Liver (tissue), 9 donors: ENCODE data around the gene HIPK2. TPM values are rescaled to one million over a fixed set of nuclear protein-coding genes. Genes with fewer than 3 reads are reported as not detected.

Experiments used
- DNase-seq: peaks from one replicate; pipeline ENCODE4 v3.0.0-alpha.2; 2017; ENCODE audit warnings: low spot score
- H3K27ac ChIP-seq, 2 donors: one replicate each; pipeline ENCODE4 v1.7.0; 2013; ENCODE audit warnings: inconsistent platforms in 2 of 2, low read length in 2 of 2, control low read depth in 1 of 2, low read depth in 1 of 2, mild to moderate bottlenecking in 1 of 2
- H3K27me3 ChIP-seq, 4 donors: one replicate each; pipeline versions ENCODE4 v1.6.1 to v1.7.0; 2013; ENCODE audit warnings: low read length in 3 of 4, inconsistent platforms in 1 of 4, mild to moderate bottlenecking in 1 of 4, moderate library complexity in 1 of 4; ENCODE audit not compliant: control insufficient read depth in 4 of 4, insufficient read depth in 4 of 4
- H3K36me3 ChIP-seq, 4 donors: one replicate each; pipeline versions ENCODE4 v1.6.1 to v1.7.0; 2013; ENCODE audit warnings: low read length in 3 of 4, mild to moderate bottlenecking in 3 of 4, low read depth in 1 of 4, moderate library complexity in 1 of 4; ENCODE audit not compliant: control insufficient read depth in 4 of 4, insufficient read depth in 3 of 4
- H3K4me1 ChIP-seq, 4 donors: one replicate each; pipeline versions ENCODE4 v1.6.1 to v1.7.0; 2013; ENCODE audit warnings: low read length in 3 of 4, mild to moderate bottlenecking in 3 of 4, moderate library complexity in 1 of 4; ENCODE audit not compliant: control insufficient read depth in 4 of 4, insufficient read depth in 4 of 4
- H3K4me3 ChIP-seq, 3 donors: one replicate each; pipeline versions ENCODE4 v1.6.1 to v1.7.0; 2013; ENCODE audit warnings: low read length in 3 of 3, control low read depth in 1 of 3, low read depth in 1 of 3, mild to moderate bottlenecking in 1 of 3
- H3K9ac ChIP-seq, 2 donors: one replicate each; pipeline ENCODE4 v1.7.0; 2013; ENCODE audit warnings: low read length in 2 of 2, mild to moderate bottlenecking in 2 of 2, moderate library complexity in 2 of 2, control low read depth in 1 of 2, low read depth in 1 of 2
- H3K9me3 ChIP-seq, 4 donors: one replicate each; pipeline versions ENCODE4 v1.6.1 to v1.7.0; 2013; ENCODE audit warnings: low read length in 3 of 4; ENCODE audit not compliant: control insufficient read depth in 4 of 4
- FOXA1 ChIP-seq: IDR thresholded peaks from 2 replicates; pipeline ENCODE4 v1.6.1; 2016; ENCODE audit warnings: antibody characterized with exemption
- GABPA ChIP-seq, 2 donors: IDR thresholded peaks in 1 of 2; conservative IDR thresholded peaks in 1 of 2; 2 replicates each; pipeline ENCODE4 v1.6.1; 2016; ENCODE audit warnings: antibody characterized with exemption in 2 of 2, mild to moderate bottlenecking in 1 of 2, moderate library complexity in 1 of 2
- HNF4A ChIP-seq, 2 donors: conservative IDR thresholded peaks; 2 replicates each; pipeline ENCODE4 v1.6.1; 2016; ENCODE audit warnings: antibody characterized with exemption in 2 of 2, mild to moderate bottlenecking in 2 of 2
- HNF4G ChIP-seq: IDR thresholded peaks from 2 replicates; pipeline ENCODE4 v1.6.1; 2016; ENCODE audit warnings: antibody characterized with exemption
- JUND ChIP-seq, 2 donors: IDR thresholded peaks; 2 replicates each; pipeline ENCODE4 v1.6.1; 2016; ENCODE audit warnings: antibody characterized with exemption in 2 of 2
- NR2F2 ChIP-seq: IDR thresholded peaks from 2 replicates; pipeline ENCODE4 v1.6.1; 2016; ENCODE audit warnings: antibody characterized with exemption
- RAD21 ChIP-seq, 2 donors: IDR thresholded peaks; 2 replicates each; pipeline ENCODE4 v1.6.1; 2016; ENCODE audit warnings: antibody characterized with exemption in 2 of 2, mild to moderate bottlenecking in 2 of 2
- RXRA ChIP-seq, 2 donors: IDR thresholded peaks; 2 replicates each; pipeline ENCODE4 v1.6.1; 2017 to 2018; ENCODE audit warnings: antibody characterized with exemption in 2 of 2, mild to moderate bottlenecking in 1 of 2
- SP1 ChIP-seq: IDR thresholded peaks from 2 replicates; pipeline ENCODE4 v1.6.1; 2018; ENCODE audit warnings: antibody characterized with exemption, mild to moderate bottlenecking
- TAF1 ChIP-seq: conservative IDR thresholded peaks from 2 replicates; pipeline ENCODE4 v1.6.1; 2016; ENCODE audit warnings: antibody characterized with exemption, mild to moderate bottlenecking
- YY1 ChIP-seq: IDR thresholded peaks from 2 replicates; pipeline ENCODE4 v1.6.1; 2016; ENCODE audit warnings: antibody characterized with exemption, mild to moderate bottlenecking
- WGBS: extraction: QIAGEN DNeasy Blood & Tissue Kit; methylation state at CpG from one replicate; pipeline ENCODE4 v1.1.7; 2013; 5-methylcytosine and 5-hydroxymethylcytosine counted together
- polyA plus RNA-seq, 2 donors: library from polyadenylated mRNA; stranded (reverse) in 1 of 2; unstranded in 1 of 2; fragments of 200-250 nt in 1 of 2; fragments of >200 nt in 1 of 2; fragmentation: Nextera tagmentation in 1 of 2; extraction: Ambion mirVana in 1 of 2; gene quantifications; one replicate each; pipeline versions ENCODE4 v1.2.1 to v1.2.3, GENCODE V29; 2013 to 2015
- total RNA-seq, 2 donors: library from RNA; depleted of rRNA; stranded (reverse); fragments of >200 nt; gene quantifications; one replicate each; pipeline ENCODE4 v1.2.3, GENCODE V29; 2014
- TF ChIP-seq, protein P1 (sequence below): fragments of 150-350 bp; IDR thresholded peaks from 2 replicates; pipeline ENCODE4 v1.5.1; 2017; ENCODE audit warnings: improper control_type of control experiment, low read depth, low read length; ENCODE audit not compliant: missing input control
- TF ChIP-seq, protein P2 (sequence below): IDR thresholded peaks from 2 replicates; pipeline ENCODE4 v1.6.1; 2016; ENCODE audit warnings: antibody characterized with exemption
- TF ChIP-seq, protein P3 (sequence below): IDR thresholded peaks from 2 replicates; pipeline ENCODE4 v1.6.1; 2016; ENCODE audit warnings: antibody characterized with exemption
- TF ChIP-seq, protein P4 (sequence below): IDR thresholded peaks from 2 replicates; pipeline ENCODE4 v1.6.1; 2016; ENCODE audit warnings: antibody characterized with exemption
- TF ChIP-seq, protein P5 (sequence below): IDR thresholded peaks from 2 replicates; pipeline ENCODE4 v1.6.1; 2016; ENCODE audit warnings: antibody characterized with exemption, mild to moderate bottlenecking
- donor health status: healthy.
- donor health status: healthy.
- donor health status: healthy.
- donor health status: healthy.
- donor health status: healthy.

Gene HIPK2
- total and polyA plus RNA-seq, 4 donors = 13.1 to 48.8 (median 16.6) TPM

DNA sequence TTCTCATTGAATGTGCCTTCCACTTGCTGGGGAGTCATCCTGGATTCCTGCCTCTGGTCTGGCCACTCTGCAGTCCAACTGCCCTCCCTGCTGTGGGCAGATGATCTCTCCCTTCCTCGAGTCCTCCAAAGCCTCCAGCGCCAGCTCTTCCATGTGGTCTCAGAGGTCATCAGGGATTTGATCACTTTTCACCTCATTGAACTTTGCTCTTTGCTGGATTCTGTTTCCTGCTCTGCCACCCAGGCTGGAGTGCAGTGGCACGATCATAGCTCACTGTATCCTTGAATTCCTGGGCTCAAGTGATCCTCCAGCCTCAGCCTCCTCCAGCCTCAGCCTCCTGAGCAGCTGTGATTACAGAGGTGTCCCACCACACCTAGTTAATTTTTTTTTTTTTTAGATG is 29.2 kb upstream of the HIPK2 start (continued):
- TF ChIP-seq, protein P1, sequence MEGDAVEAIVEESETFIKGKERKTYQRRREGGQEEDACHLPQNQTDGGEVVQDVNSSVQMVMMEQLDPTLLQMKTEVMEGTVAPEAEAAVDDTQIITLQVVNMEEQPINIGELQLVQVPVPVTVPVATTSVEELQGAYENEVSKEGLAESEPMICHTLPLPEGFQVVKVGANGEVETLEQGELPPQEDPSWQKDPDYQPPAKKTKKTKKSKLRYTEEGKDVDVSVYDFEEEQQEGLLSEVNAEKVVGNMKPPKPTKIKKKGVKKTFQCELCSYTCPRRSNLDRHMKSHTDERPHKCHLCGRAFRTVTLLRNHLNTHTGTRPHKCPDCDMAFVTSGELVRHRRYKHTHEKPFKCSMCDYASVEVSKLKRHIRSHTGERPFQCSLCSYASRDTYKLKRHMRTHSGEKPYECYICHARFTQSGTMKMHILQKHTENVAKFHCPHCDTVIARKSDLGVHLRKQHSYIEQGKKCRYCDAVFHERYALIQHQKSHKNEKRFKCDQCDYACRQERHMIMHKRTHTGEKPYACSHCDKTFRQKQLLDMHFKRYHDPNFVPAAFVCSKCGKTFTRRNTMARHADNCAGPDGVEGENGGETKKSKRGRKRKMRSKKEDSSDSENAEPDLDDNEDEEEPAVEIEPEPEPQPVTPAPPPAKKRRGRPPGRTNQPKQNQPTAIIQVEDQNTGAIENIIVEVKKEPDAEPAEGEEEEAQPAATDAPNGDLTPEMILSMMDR = no peak
- TF ChIP-seq, protein P2, sequence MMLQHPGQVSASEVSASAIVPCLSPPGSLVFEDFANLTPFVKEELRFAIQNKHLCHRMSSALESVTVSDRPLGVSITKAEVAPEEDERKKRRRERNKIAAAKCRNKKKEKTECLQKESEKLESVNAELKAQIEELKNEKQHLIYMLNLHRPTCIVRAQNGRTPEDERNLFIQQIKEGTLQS = no peak
- peak in 1 of 2 donors; percentile 63 for TF ChIP-seq HNF4A (conservative IDR thresholded peaks at IDR 0.05)
- TF ChIP-seq RXRA (IDR thresholded peaks at IDR 0.05) = no peak

DNA sequence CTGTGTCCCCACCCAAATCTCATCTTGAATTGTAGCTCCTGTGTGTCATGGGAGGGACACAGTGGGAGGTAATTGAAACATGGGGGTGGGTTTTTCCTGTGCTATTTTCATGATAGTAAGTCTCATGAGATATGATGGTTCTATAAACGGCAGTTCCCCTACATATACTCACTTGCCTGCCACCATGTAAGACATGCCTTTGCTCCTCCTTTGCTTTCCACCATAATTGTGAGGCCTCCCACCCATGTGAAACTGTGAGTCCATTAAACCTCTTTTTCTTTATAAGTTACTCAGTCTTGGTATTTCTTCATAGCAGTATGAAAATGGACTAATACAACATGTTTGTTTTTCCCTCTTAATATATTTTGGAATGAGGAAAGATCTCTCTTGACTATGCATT is 26.8 kb upstream of the HIPK2 start:
- Histone ChIP-seq H3K27me3 (no peaks in the 10 kb centered on the region), H3K4me1 (peaks cover 0 to 6% (median 0%) of the 10 kb centered on the region in 4 donors), H3K9ac (no peak overlapping the region), H3K36me3 (no peaks in the 10 kb centered on the region), H3K9me3 (no peaks in the 10 kb centered on the region), H3K27ac (no peak overlapping the region), H3K4me3 (no peak overlapping the region)
- WGBS = 93% methylated on average over 1 of the region's 1 CpG
- no peak for DNase-seq
- TF ChIP-seq, protein P3, sequence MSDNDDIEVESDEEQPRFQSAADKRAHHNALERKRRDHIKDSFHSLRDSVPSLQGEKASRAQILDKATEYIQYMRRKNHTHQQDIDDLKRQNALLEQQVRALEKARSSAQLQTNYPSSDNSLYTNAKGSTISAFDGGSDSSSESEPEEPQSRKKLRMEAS = no peak
- TF ChIP-seq RXRA (IDR thresholded peaks at IDR 0.05) (no peak), YY1 (no peak), GABPA (IDR thresholded peaks at IDR 0.05 in 1 of 2, conservative IDR thresholded peaks at IDR 0.05 in 1 of 2) (no peak), HNF4A (conservative IDR thresholded peaks at IDR 0.05) (no peak), NR2F2 (no peak)
- TF ChIP-seq, protein P2 = no peak
- TF ChIP-seq, protein P1 = no peak

DNA sequence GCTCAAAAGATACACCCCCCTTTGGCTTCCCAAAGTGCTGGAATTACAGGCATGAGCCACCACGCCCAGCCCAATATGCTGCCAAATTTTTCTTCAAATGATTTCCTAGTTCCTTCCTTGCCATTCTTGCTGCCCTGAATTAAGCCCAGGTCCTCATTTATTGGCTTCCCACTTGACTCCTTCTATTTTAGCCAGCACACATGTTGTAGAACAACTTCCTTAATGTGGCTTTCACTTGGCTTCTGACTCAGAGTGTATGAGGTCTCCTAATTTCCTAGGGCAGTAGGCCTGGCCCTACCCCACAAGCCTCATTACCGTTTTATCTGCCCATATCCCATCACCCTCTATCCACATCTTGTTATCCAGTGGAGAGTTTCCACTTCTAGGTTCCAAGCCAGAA is 21.8 kb upstream of the HIPK2 start:
- H3K27me3 ChIP-seq = no peaks in the 10 kb centered on the region
- no peaks in the 10 kb centered on the region for H3K36me3 ChIP-seq
- TF ChIP-seq, protein P4, sequence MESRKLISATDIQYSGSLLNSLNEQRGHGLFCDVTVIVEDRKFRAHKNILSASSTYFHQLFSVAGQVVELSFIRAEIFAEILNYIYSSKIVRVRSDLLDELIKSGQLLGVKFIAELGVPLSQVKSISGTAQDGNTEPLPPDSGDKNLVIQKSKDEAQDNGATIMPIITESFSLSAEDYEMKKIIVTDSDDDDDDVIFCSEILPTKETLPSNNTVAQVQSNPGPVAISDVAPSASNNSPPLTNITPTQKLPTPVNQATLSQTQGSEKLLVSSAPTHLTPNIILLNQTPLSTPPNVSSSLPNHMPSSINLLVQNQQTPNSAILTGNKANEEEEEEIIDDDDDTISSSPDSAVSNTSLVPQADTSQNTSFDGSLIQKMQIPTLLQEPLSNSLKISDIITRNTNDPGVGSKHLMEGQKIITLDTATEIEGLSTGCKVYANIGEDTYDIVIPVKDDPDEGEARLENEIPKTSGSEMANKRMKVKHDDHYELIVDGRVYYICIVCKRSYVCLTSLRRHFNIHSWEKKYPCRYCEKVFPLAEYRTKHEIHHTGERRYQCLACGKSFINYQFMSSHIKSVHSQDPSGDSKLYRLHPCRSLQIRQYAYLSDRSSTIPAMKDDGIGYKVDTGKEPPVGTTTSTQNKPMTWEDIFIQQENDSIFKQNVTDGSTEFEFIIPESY = no peak
- TF ChIP-seq HNF4G (no peak), TAF1 (no peak), SP1 (no peak), FOXA1 (no peak), JUND (IDR thresholded peaks at IDR 0.05) (no peak), RAD21 (IDR thresholded peaks at IDR 0.05) (no peak)
- TF ChIP-seq, protein P3 = no peak
- TF ChIP-seq, protein P5, sequence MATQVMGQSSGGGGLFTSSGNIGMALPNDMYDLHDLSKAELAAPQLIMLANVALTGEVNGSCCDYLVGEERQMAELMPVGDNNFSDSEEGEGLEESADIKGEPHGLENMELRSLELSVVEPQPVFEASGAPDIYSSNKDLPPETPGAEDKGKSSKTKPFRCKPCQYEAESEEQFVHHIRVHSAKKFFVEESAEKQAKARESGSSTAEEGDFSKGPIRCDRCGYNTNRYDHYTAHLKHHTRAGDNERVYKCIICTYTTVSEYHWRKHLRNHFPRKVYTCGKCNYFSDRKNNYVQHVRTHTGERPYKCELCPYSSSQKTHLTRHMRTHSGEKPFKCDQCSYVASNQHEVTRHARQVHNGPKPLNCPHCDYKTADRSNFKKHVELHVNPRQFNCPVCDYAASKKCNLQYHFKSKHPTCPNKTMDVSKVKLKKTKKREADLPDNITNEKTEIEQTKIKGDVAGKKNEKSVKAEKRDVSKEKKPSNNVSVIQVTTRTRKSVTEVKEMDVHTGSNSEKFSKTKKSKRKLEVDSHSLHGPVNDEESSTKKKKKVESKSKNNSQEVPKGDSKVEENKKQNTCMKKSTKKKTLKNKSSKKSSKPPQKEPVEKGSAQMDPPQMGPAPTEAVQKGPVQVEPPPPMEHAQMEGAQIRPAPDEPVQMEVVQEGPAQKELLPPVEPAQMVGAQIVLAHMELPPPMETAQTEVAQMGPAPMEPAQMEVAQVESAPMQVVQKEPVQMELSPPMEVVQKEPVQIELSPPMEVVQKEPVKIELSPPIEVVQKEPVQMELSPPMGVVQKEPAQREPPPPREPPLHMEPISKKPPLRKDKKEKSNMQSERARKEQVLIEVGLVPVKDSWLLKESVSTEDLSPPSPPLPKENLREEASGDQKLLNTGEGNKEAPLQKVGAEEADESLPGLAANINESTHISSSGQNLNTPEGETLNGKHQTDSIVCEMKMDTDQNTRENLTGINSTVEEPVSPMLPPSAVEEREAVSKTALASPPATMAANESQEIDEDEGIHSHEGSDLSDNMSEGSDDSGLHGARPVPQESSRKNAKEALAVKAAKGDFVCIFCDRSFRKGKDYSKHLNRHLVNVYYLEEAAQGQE = no peak
- no peak overlapping the region for H3K4me3 ChIP-seq
- no peak for DNase-seq
- H3K9me3 ChIP-seq = no peaks in the 10 kb centered on the region
- no peak overlapping the region for H3K9ac ChIP-seq
- H3K4me1 ChIP-seq = no peaks in the 10 kb centered on the region
- H3K27ac ChIP-seq = no peak overlapping the region
- 71% methylated on average over 2 of the region's 2 CpGs for WGBS
